SK-N-DZ (cell line): Measurements from ENCODE around the gene ZNF444. TPM values are rescaled to one million over a fixed set of nuclear protein-coding genes. Genes with fewer than 3 reads are reported as not detected.
"Not testable (repeated sequence)": the region's sequence is repeated elsewhere in the genome, so short reads cannot be mapped to it uniquely, and the experiment has no call there.

Experiments used
- DNase-seq: peaks from one replicate; pipeline ENCODE4 v3.0.0-alpha.2; 2015; ENCODE audit warnings: low spot score
- polyA plus RNA-seq, 2 experiments: library from polyadenylated mRNA; depleted of rRNA; stranded (reverse); fragments of >200 nt; gene quantifications; 2 replicates each; pipeline ENCODE4 v1.2.3, GENCODE V29; 2014

ZNF444 gene
- 12.2 and 31.6 TPM in 2 replicates for polyA plus RNA-seq (2014; cell fraction: cytosol; rRNA removed)
- polyA plus RNA-seq (2014; cell fraction: nucleus; rRNA removed): 63.4 and 87.1 TPM in 2 replicates

GRCh38 chr19:56140583-56141416, at the start of gene ZNF444:
Gene ZNF444 (plus strand): TSS chr19:56141287. CDS start chr19:56146912, 5,625 bp downstream.
- DNase-seq: peak; percentile 96

- DNase-seq: no peak
Measured at GRCh38 chr19:56091751-56092546, 49.1 kb upstream of the ZNF444 start.

- DNase-seq: no peak
Measured at GRCh38 chr19:56092685-56093631, 48.1 kb upstream of the ZNF444 start.

- DNase-seq: no peak
Measured at GRCh38 chr19:56094449-56094848, 46.6 kb upstream of the ZNF444 start.

- DNase-seq: no peak
Measured at GRCh38 chr19:56096665-56097064, 44.4 kb upstream of the ZNF444 start.

- DNase-seq: no peak
Measured at GRCh38 chr19:56097306-56097705, 43.8 kb upstream of the ZNF444 start.

GRCh38 chr19:56097776-56098175, 43.3 kb upstream of the ZNF444 start:
- DNase-seq: no peak

- not testable (repeated sequence) for DNase-seq
Measured at GRCh38 chr19:56098237-56098636, 42.9 kb upstream of the ZNF444 start.

- DNase-seq: no peak
Measured at GRCh38 chr19:56098731-56099568, 42.1 kb upstream of the ZNF444 start.

GRCh38 chr19:56099638-56100539, 41.2 kb upstream of the ZNF444 start:
- DNase-seq: no peak

- no peak for DNase-seq
Measured at GRCh38 chr19:56101095-56101494, 40.0 kb upstream of the ZNF444 start.

GRCh38 chr19:56101746-56102535, 39.1 kb upstream of the ZNF444 start:
- DNase-seq: no peak

GRCh38 chr19:56103027-56103614, 38.0 kb upstream of the ZNF444 start:
- no peak for DNase-seq

GRCh38 chr19:56104423-56104822, 36.7 kb upstream of the ZNF444 start:
- no peak for DNase-seq

- no peak for DNase-seq
Measured at GRCh38 chr19:56105090-56105701, 35.9 kb upstream of the ZNF444 start.

GRCh38 chr19:56105831-56106396, 35.2 kb upstream of the ZNF444 start:
- DNase-seq: not testable (repeated sequence)

GRCh38 chr19:56106397-56106849, 34.7 kb upstream of the ZNF444 start:
- DNase-seq: no peak
